Measurements from ENCODE around the gene BRF1. TPM values are rescaled to one million over a fixed set of nuclear protein-coding genes. Genes with fewer than 3 reads are reported as not detected.

The BRF1 gene
- total RNA-seq, 1 donor from 2014 or later = 64.6 TPM

DNA sequence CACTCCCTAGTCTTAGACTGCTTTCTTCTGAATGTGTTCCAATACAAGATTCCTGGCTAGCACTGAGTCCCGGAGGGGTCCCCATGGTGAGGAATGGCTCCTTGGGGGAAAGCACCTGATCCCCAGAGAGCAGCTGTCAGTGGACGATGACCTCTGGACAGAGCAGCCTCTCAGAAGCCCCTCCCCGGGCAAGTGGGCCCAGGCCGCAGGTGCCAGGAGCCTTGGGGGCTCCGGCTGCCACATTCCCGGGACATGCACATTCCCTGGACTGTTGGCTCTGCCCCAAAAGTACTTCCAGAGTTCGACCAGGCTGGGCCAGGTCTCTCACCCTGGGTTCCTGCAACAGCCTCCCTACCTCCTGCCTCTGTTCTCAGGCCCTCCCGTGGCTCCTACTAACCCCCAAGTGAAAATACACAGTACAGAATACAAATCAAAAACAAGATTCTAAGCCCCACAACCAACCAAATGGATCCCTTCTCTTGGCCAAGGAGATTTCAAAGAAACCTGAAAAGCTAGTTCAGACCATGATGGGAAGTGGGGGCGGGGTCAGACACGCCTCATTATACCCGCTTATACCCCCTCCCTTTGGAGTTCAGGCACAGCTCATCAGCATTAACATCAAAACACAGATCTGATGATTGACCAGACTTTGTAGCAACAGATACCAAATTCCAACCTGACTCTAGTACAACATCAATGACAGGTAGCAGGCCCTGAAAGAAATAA, 75.8 kb downstream of the BRF1 start:
- DNase-seq (ENCODE audit: extremely low spot score in 2 of 2) = no peak
- TF ChIP-seq POLR2AphosphoS5 (IDR thresholded peaks at IDR 0.05; ENCODE audit: insufficient read depth in 1 of 2, low read depth in 1 of 2) (no peak), POLR2A (IDR thresholded peaks at IDR 0.05) (no peak)
- TF ChIP-seq, protein P1, sequence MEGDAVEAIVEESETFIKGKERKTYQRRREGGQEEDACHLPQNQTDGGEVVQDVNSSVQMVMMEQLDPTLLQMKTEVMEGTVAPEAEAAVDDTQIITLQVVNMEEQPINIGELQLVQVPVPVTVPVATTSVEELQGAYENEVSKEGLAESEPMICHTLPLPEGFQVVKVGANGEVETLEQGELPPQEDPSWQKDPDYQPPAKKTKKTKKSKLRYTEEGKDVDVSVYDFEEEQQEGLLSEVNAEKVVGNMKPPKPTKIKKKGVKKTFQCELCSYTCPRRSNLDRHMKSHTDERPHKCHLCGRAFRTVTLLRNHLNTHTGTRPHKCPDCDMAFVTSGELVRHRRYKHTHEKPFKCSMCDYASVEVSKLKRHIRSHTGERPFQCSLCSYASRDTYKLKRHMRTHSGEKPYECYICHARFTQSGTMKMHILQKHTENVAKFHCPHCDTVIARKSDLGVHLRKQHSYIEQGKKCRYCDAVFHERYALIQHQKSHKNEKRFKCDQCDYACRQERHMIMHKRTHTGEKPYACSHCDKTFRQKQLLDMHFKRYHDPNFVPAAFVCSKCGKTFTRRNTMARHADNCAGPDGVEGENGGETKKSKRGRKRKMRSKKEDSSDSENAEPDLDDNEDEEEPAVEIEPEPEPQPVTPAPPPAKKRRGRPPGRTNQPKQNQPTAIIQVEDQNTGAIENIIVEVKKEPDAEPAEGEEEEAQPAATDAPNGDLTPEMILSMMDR (IDR thresholded peaks at IDR 0.05) = no peak
- H3K36me3 ChIP-seq = peaks cover 0 to 48% of the 10 kb centered on the region in 2 donors
- no peak overlapping the region for H3K4me3 ChIP-seq
- H3K4me1 ChIP-seq = no peaks in the 10 kb centered on the region
- no peaks in the 10 kb centered on the region for H3K27me3 ChIP-seq
- H3K9me3 ChIP-seq = no peaks in the 10 kb centered on the region
- no peak overlapping the region for H3K27ac ChIP-seq
- intact Hi-C loops (cut with DNase I) = no loop called here

DNA sequence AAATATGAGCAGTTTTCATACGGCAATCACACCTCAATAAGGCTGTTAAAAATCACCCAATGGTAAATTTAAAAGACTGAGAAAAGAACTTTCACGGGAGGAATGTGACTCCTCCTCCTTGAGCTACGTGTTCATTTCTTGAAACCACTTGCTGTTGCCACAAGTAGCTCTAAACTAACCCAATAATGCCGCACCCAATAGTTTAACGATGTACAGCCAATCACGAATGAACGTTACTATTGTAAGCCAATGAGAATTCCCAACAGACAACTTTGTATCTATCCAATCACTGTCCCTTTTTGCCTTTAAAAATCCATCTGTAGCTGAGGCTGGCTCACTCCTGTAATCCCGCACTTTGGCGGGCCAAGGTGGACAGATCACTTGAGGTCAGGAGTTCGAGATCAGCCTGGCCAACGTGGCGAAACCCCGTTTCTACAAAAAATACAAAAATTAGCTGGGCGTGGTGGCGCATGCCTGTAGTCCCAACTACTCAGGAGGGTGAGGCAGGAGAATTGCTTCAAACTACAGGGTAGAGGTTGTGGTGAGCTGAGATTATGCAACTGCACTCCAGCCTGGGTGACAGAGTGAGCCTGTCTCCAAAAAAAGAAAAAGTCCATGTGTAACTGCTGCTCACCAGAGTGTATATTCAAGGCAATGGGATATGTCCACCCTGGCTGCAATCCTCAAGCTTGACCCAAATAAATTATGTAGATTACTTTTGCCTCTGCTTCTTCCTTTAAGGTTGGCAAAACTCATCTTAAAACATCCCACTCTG, 76.8 kb downstream of the BRF1 start:
- DNase-seq (ENCODE audit: extremely low spot score in 2 of 2) = no peak
- Histone ChIP-seq H3K27ac (no peak overlapping the region), H3K4me1 (no peaks in the 10 kb centered on the region), H3K9me3 (no peaks in the 10 kb centered on the region), H3K27me3 (no peaks in the 10 kb centered on the region), H3K4me3 (no peak overlapping the region), H3K36me3 (peaks cover 0 to 57% of the 10 kb centered on the region in 2 donors)
- TF ChIP-seq POLR2AphosphoS5 (IDR thresholded peaks at IDR 0.05; ENCODE audit: insufficient read depth in 1 of 2, low read depth in 1 of 2) (no peak), POLR2A (IDR thresholded peaks at IDR 0.05) (no peak)
- TF ChIP-seq, protein P1 (IDR thresholded peaks at IDR 0.05) = no peak
- intact Hi-C loops (cut with DNase I) = no loop called here

DNA sequence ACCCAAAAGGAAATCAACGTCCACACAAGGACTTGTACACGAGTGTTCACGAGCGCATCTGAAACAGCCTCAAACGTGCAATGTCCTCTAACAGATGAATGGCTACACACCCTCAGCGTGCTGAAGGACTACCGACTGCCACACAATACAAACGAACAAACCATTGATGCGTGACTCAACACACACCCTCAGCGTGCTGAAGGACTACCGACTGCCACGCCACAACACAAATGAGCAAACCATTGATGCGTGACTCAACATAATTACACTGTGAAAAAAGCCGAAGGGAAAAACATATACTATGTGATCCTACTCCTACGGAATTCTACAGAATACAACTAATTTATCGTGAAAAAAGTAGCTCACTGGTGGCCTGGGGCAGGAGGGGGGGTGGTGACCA, 77.5 kb downstream of the BRF1 start:
- Histone ChIP-seq H3K27ac (no peak overlapping the region), H3K4me3 (no peak overlapping the region), H3K9me3 (no peaks in the 10 kb centered on the region), H3K4me1 (no peaks in the 10 kb centered on the region), H3K36me3 (peaks cover 0 to 64% of the 10 kb centered on the region in 2 donors), H3K27me3 (no peaks in the 10 kb centered on the region)
- no peak for DNase-seq (ENCODE audit: extremely low spot score in 2 of 2)
- intact Hi-C loops (cut with DNase I) = no loop called here
- TF ChIP-seq, protein P1 (IDR thresholded peaks at IDR 0.05) = no peak
- TF ChIP-seq POLR2A (IDR thresholded peaks at IDR 0.05) = no peak
- no peak for TF ChIP-seq POLR2AphosphoS5 (IDR thresholded peaks at IDR 0.05; ENCODE audit: insufficient read depth in 1 of 2, low read depth in 1 of 2)

DNA sequence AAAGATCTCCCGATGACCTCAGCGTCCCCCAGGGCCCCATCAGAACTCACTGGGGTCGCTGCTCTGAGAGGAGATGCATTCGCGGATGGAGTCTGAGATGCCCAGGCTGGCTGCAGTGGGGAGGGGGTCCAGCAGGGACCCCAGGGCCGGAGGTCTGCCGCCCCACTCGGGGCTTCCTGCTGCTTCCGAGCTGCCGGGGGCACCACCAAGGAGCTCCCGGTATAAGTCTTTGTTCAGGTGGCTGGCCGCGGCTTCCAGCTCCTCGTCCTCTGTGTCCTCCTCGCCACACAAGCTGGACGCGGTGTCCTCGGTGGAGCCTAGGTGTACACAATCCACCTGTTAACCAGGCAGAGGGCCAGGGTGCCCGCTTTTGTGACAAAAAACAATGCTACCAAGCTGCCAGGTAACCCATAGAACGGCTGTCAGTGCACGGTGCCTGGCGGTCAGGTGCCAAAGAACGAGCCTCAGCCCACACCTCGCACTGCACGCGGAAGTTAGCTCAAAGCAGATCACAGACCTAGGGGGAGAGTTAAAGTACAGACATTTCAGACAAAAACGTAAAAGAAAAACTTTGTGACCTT, 79.1 kb downstream of the BRF1 start:
- no peaks in the 10 kb centered on the region for H3K27me3 ChIP-seq
- no peak overlapping the region for H3K4me3 ChIP-seq
- DNase-seq (ENCODE audit: extremely low spot score in 2 of 2) = no peak
- no peaks in the 10 kb centered on the region for H3K4me1 ChIP-seq
- intact Hi-C loops (cut with DNase I) = no loop called here
- H3K36me3 ChIP-seq = peaks cover 0 to 74% of the 10 kb centered on the region in 2 donors
- H3K27ac ChIP-seq = no peak overlapping the region
- TF ChIP-seq, protein P1 (IDR thresholded peaks at IDR 0.05) = no peak
- TF ChIP-seq POLR2AphosphoS5 (IDR thresholded peaks at IDR 0.05; ENCODE audit: insufficient read depth in 1 of 2, low read depth in 1 of 2) (no peak), POLR2A (IDR thresholded peaks at IDR 0.05) (no peak)
- no peaks in the 10 kb centered on the region for H3K9me3 ChIP-seq
